ELR (cell line): ENCODE measurements around the gene TTLL8.
"Not testable (repeated sequence)": the region's sequence is repeated elsewhere in the genome, so short reads cannot be mapped to it uniquely, and the experiment has no call there.

Experiments
- DNase-seq: peaks from one replicate; pipeline ENCODE4 v3.0.0-alpha.2; 2015; ENCODE audit warnings: low read depth

The TTLL8 gene

DNA sequence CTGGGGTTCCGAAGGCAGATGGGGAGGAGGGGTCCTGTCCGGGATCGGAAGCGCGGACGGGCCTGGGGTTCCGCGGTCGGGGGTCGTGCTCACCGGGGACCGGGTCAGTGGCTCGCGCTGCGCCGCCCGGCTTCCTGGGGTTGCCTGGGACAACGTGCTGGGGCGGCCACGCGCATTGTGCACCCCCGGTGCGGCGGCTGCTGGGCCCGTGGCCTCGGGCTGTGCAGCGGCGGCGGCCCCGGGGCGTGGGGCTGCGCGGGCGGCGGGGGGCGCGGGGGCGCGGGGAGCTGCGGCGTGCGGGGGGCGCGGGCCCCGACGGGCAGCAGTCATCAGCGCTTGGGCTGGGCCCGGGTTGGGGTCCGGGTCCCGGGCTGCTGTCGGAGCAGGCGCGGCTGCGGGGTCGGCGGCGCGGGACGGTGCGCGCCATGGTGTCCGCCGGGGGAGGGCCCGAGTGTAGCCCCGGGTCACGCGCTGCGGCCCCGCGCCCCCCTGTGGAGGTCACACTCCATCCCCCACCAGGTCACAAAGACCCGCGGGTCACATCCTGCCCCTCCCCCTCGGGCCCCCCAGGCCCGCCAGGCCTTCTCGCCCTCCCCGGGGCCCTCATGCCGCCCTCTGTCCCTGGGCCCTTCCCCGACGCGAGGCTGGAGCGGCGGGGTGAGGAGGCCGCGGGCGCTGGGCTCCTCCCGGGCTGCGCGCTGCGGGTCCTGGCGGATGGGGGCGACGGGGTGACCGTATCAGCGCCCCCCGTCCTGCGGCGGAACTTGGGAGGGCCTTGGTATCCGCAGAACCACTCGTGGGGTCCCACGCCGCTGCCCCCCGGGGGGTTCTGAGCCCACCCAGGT, at the start of gene TTLL8:
TSS of gene TTLL8 (minus strand) at position 238 of the 845 bp plus-strand sequence.
- DNase-seq: no peak

DNA sequence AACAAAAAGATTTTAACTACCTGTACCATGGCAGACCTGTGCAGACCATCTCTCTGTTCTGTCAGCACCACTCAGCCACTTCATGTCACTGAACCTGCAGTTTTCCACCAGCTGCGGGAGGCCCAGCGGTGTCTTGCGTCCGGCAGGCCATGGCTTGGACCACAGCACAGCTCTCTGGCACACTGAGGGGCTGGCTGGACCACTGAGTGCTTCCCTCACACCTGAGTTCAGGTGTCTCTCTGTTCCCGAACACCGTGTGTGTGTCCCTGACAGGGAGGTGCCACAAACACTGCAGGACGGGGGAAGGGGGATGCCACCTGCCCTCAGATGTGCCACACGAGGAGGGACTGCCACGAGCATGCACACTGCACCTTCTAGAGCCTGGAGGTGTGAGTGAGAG, 49.4 kb upstream of the TTLL8 start:
- DNase-seq: no peak

DNA sequence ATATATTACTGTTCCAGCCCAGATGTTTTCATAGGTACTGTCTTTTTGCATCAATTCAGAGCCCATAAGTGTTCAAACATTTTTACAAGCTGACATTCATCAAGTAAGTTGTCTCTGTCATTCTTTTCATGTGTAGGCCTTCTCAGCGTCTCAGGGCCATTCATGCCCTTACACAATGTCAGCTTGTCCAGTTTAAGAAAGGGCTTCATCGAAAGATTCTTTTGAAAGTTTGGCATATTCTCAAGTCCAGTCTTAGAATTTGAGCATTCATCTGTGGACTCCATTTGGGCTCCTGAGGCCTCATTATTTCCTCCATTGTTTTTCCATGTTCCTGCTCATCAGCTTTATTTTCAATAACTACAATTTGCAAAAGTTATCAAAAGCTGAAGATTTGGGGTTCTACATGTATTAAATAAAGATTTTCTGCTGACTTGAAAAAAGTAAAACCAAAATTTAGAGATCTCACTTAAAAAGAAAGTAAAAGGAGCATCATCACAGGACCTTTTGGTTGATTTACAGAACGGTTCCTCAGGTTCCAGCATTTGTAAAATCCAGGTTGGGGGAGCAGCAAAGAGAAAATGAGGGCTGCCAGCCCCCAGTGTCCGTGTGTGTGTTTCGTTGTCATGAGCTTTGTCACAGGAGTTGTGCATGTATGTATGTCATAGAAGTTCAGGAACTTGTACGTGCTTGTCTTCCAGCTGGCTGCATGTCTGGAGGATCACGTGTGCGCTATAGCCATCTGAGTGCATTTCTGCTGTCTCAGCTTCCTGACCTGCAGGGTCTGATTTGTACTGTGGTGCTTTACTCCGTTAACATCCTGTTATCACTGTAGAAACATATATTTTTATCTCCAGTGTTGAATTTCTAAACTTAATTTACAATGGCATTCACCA, 47.4 kb upstream of the TTLL8 start:
- DNase-seq: peak; percentile 20

DNA sequence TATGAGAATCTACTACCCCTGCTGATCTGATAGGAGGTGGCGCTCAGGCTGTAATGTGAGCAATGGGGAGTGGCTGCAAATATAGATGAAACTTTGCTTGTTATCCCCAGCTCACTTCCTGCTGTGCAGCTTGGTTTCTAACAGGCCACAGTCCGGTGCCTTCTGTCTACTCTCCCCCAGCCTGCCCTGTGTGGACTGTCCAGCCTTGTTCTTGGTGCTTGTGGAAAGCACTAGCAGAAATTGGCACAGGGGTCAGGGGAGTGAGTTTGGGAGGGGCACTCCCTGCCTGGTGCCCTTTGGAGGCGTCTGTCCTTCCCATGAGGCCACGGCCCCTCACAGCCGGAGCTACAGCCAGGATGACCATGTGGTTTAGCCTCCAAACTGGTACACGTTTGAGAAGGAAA, 46.0 kb upstream of the TTLL8 start:
- no peak for DNase-seq

DNA sequence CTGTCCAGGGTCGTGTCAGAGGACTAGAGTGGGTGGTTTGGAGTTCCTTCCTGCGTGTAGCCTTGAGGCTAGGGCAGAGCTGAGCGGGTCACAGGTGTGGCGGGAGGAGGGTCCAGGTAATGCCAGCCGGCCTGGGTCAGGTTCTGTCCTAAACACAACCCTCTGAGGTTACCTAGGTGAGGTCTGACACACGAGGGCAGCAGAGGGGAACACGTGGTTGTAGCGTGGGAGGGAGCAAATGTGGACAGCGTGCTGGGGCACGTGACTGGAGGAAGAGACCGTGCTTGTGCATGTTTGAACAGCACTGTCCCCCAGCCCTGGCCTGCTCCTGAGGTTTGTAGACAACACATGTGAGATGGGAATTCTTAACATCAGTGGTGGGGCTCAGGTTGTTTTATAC, 44.8 kb upstream of the TTLL8 start:
- no peak for DNase-seq

DNA sequence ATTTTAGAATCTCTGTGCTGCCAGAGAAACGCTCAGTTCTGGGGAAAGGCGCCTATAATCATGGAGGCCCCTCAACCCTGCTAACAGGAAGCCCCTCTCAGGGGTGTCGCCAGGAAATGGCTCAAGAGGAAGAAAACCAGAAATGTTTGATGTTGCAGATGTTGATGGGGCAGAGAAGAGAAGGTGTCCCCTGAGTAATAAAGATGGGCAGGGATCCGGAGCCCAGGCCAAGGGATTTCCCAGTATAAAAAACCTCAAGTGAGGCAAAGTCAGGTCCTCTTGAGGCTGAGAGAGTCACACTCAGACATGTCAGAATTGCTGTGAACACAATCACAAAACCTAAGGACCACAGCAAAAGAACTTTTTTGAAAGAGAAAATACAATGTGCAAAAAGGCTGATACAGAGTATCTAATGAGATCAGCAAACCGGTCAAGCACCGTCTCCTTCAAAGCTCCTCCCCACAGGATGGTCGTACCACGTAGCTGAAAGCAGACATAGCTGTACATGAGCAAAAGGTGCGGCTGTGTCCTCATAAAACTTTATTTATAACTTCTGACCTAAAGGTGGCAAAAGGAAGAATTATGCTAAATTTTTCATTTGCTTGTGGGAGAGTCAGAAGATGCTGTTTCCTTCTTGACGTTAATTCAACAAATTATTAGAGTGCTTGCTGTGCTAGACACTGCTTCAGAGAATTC, 43.9 kb upstream of the TTLL8 start:
- no peak for DNase-seq

DNA sequence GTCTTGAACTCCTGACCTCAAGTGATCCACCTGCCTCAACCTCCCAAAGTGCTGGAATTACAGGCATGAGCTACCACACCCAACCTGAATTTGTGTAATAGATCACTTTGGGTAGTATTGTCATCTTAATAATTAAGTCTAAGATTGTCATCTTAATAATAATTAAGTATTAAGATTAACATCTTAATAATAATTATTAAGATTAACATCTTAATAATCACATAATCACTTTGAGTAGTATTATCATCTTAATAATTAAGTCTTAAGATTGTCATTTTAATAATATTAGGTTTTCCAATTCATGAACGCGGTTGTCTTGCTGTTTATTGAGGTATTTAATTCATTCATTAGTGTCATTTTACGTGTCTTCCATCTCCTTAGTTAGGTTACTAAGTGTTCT, 40.0 kb upstream of the TTLL8 start:
- DNase-seq: no peak

DNA sequence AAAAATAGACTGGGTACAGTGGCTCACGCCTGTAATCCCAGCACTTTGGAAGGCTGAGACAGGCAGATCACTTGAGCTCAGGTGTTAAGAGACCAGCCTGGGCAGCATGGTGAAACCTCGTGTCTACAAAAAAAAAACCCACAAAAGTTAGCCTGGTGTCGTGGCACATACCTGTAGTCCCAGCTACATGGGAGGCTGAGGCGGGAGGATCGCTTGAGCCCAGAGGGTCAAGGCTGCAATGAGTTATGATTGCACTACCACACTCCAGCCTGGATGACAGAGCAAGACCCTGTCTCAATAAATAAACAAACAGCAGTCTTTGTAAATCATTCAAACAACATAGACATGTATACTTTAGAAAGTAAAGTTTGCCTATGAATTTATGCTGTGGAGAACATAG, 34.2 kb upstream of the TTLL8 start:
- no peak for DNase-seq

DNA sequence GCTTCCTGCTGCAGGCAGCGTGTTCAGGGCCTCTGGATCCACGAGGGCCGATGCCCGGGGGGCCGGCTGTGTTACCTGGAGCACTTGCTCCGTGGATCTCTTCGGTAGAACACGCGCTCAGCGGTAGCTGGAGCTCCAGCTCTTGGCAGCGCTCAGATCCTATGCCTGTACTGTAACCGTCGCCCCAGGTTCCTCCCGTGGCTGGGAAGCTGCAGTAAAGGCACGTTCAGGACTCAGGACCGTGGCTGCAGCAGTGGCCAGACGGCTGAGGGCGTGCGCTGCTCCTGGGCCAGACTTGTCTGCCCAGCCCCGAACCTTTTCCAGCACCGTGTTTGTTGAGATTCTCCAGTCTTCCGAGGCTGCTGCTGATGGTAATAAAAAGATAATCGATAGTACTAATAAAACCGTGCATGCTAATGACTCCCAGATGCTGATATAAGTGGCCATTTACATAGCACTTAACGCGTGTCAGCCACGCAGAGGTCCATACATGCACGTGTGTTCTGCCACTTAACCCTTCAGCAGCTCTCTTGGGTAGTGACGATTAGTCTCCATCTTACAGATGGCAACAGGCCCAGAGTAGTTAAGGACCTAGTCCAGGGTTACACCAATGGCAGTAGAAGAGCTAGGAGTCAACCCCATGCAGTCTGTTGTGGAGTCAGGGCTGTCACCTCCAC, 33.1 kb upstream of the TTLL8 start:
- DNase-seq: no peak

DNA sequence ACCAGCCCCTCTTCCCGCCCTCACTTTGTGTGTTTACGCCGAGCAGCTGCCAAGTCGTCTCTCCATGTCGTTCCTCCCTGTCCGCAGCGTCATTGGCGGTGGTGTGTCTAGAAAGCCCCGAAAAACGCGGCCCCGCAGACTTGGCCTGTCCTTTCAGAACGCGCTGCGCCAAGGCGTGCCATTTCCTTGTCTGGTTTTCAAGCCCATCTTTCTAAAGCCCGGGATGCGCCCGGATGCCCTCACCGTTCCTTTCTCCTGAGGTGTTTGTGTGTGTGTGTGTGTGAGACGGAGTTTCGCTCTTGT, 32.3 kb upstream of the TTLL8 start:
- DNase-seq: no peak

DNA sequence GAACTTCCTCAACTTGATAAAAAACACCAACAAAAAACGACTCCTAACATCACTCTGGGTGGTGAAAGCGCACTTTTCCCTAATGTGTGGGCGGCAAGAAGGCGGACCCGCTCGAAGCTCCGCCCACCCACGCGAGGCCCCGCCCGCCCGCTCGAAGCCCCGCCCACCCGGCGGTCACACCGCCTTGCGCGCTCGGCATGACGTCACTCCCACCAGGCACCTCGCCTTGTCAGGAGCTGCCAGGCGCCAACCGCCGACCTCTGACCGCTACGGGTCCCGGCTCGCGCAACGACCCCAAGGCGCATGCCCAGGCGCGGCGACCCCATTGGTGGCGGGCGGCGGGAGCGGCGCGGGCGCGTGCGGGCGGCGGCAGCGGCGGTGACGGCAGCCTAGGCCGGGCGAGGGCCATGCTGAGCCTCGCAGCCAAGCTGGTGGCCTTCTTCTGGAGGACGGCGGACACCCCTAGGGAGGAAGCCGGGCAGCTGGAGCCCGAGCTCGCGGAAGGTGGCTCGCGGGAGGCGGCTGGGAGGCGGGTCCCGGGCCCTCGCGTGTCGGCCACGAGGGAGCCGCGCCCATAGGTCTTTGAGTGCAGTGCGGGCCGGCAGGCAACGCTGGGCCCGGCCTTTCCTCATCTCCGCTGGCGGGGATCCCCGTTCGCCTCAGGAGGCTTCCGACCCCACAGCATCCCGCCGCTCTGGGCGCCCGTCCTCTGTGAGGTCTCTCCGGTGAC, 31.7 kb upstream of the TTLL8 start, which contains the start of gene MOV10L1:
TSS of gene MOV10L1 (plus strand) at position 325 of the 730 bp plus-strand sequence. CDS start at position 408, 83 bp downstream.
- no peak for DNase-seq

DNA sequence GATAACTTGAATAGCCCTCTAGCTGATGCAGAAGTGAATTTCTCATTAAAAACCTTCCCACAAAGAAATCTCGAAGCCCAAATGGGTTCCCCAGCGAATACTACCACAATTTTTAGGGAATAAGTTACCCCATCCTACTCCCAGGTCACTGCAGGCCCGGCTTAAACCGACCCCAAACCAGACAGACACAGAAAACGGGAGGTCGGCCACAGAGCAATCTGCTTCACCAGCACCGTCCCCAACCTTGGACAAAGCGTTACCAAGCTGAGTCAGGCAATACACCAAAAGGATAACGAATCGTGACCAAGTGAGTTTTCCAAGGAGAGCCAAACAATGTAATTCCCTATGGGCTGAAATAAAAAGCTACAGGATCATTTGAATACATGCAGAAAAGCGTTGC, 31.1 kb upstream of the TTLL8 start:
- DNase-seq: no peak

DNA sequence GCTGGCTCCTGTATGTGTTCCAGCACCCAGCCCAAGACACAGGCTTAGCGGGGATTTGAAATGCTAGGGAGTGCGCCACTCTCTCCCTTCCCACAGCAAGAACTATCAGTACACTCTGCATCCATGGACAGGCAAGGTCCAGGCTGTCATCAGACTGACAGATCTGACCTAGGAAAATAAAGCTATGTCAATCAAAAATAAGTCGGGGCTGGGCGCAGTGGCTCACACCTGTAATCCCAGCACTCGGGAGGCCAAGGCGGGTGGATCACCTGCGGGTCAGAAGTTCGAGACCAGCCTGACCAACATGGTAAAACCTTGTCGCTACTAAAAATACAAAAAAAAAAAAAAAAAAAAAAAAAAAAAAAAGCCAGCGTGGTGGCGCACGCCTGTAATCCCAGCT, 30.0 kb upstream of the TTLL8 start:
- DNase-seq: no peak

DNA sequence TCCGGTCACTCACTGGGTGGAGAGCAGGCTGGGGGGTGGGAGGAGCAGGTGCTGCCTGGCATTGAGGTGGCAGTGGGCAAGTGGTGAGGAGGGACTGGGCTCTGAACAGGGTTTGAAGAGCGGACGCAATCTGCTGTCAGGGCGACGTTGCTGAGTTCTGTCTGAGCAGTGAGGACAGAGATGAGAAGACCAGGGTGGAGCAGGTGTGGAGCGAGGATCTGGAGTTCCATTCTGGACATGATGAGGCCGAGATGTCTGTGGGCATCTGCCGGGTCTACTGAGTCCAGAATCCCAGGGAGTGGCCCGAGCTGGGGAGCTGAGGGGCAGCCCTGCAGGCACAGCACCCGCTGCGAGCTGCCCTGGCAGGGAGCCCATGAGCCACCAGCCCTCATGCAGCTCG, 29.5 kb upstream of the TTLL8 start:
- DNase-seq: no peak

DNA sequence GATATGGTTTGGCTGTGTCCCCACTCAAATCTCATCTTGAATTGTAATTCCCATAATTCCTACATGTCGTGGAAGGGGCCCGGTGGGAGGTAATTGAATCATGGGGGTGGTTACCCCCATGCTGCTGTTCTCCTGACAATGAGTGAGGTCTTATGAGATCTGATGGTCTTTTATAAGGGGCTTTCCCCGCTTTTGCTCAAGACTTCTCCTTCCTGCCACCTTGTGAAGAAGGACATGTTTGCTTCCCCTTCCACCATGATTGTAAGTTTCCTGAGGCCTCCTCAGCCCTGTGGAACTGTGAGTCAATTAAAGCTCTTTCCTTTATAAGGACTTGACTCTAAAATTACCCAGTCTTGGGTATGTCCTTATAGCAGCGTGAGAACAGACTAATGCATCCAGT, 28.9 kb upstream of the TTLL8 start:
- DNase-seq: not testable (repeated sequence)

DNA sequence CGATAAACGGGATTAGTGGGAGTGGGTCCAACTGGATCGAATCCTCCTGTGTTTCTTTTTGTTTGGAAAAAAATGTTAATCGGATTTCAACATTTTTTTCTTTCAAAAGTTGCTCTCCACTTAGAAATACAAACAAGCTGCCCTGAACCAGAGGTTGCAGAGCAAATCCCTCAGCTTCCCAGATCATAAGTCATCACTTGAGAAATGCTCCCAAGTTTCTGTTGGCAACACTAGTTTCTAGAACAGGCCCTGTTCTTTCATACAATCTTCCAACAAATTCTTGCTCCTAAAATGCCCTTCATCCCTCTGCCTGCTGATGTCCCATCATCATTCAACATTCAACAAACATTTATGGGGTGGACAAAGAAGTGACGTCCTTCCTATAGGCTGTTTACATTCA, 28.4 kb upstream of the TTLL8 start:
- no peak for DNase-seq

DNA sequence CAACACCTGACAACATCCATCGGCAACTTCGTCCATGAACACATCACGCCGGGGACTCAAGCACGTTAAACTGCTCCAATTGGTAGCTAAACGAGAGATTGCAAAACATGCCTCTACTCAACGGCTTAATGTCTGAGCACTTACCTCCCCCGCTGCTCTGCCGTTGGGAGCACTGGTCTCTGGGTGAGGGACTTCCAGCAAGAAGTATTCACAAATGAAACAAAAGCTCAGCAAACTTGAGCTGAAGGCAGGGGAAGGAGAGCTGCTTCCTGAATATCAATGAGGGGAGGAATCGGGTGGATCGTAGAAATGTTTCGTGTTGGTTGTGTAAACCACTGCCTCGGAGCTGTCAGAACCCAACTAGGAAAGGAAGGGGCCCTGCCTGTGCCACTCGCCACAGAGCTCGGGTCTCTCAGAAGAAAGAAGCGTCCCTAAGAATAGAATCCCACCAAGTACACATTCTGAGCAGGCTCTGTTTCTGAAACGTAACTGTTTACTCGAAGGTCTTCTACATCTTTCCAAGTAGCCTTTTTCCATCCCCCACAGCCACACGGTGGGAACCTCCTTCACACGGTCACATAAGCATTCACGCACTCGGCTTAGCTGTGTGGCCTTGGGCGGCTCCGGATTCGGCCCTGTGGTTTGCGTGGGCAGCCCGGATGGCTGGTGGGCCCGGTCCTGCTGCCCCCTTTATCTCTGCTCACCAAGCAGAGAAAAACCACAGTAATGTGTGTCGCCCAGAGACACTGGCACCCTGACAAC, 27.3 kb upstream of the TTLL8 start, which contains the start of gene MLC1:
TSS of gene MLC1 (minus strand) at position 216 of the 762 bp plus-strand sequence. CDS start 524 bp downstream, outside the sequence.
- DNase-seq: no peak

DNA sequence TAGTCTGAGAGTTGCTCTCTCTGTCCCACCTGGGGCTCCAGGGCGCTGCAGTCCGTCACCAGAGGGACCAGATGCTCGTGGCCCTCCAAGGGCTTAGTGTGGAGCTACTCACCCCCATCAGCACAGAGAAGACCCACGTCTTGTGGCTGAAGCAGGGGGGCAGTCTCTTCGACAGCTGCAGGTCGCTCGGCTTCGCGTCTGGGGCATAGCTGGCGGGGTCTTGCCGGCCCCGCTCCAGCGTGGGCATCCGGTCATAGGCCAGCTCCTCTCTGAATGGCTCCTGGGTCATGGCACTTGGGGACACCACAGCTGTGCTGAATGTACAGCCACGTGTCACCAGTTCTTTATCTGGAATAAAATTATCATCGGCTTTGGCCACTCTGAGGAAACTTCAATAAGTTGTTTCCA, 26.5 kb upstream of the TTLL8 start:
- DNase-seq: no peak

DNA sequence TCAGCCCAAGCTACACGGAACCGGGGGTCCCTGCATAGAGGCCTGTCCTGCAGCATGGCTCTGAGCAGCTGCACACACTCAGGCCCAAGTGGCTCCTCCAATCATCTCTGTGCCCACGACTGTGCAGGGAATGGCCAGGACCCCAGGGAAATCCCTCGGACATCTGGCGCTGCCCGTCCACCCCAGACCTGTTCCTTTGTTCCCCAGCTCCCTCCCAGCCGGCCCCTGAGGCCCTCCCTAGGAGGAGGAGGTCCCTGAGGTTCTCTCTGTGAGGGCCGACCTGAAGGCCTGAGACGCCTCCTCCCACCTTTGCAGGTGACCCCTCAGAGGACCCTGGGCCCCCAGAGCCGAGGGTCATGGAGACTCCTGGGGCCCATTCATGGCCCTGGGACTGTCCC, 26.0 kb upstream of the TTLL8 start:
- no peak for DNase-seq

DNA sequence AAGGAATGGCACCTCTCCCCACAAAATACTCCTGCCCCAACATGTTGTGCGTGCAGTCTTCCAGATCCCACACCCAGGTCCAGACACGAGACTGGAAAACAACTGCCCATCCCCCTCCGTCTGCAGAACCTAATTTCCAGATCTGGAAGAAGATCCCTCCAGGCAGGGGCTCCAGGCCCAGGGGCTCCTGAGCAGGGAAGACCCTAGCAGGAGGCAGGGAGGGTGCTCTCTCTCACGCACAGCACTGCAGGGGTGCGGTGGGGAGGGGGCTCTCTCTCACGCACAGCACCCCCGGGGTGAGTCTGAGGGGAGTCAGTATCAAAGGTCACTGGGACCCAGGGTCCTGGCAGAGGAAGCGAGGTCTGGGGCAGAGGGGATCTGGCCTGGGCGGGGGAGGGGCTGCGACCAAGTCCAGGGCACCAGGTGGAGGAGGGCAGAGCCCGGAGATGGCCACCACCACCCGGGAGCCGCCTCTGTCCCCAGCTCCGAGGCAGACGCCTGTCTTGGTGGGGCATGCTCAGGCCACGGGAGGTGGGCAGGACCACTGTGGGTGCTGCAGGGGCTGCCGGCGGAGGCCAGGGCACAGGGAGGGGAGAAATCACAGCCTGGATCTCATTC, 25.5 kb upstream of the TTLL8 start:
- no peak for DNase-seq
